ENCODE measurements around the gene KCNK15.
"Not testable (repeated sequence)": the region's sequence is repeated elsewhere in the genome, so short reads cannot be mapped to it uniquely, and the experiment has no call there.

- not testable (repeated sequence) for TF ChIP-seq CTCF (conservative IDR thresholded peaks at IDR 0.05; ENCODE audit: low read length); EZH2phosphoT487 (IDR thresholded peaks at IDR 0.05; ENCODE audit: borderline replicate concordance)
Measured at GRCh38 chr20:44697041-44697440, 48.6 kb upstream of the KCNK15 start.
